ENCODE measurements around the gene EBI3.

DNA sequence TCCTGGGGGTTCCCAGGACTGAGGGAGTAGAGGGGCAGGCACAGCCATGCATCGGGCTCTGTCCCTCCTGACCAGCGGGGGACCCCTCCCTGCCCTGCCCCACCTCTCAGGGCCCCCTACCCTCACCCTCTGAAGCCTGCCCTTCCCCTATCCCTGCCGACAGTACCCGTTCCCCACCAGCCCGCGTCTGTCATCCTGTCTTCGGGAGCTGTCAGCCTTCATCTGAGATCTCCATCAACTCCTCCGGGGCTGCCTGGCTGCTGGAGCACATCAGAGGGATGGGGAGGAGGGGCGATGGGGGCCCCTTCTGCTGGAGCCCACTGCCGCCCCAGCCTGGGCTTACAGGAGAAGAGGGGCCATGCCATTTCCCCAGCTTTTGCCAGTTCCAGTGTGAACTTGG is 43.6 kb downstream of the EBI3 start:
- TF ChIP-seq YY1 (IDR thresholded peaks at IDR 0.05; ENCODE audit: insufficient read depth, insufficient read length) (no peak), SUZ12 (IDR thresholded peaks at IDR 0.05; ENCODE audit: extremely low read depth, insufficient read depth, insufficient read length) (no peak), ZNF274 (IDR thresholded peaks at IDR 0.05; ENCODE audit: low read depth, low read length) (no peak)
